ENCODE data around the gene SEMA4B. TPM values are rescaled to one million over a fixed set of nuclear protein-coding genes. Genes with fewer than 3 reads are reported as not detected.

SEMA4B gene
- polyA plus RNA-seq, 1 donor: 57.7 TPM

- no peaks in the 10 kb centered on the region for H3K27me3 ChIP-seq (ENCODE audit: control insufficient read depth, insufficient read depth, low read length)
- peak; percentile 90 to 95 for DNase-seq
- H3K4me1 ChIP-seq (ENCODE audit: control insufficient read depth, insufficient read depth, low read length): peaks cover 38% of the 10 kb centered on the region
- peak overlapping the region; percentile 88 for H3K27ac ChIP-seq (ENCODE audit: low read length)
- H3K4me3 ChIP-seq (ENCODE audit: low read length): peak overlapping the region; percentile 8
- no peaks in the 10 kb centered on the region for H3K9me3 ChIP-seq (ENCODE audit: control insufficient read depth, low read depth, low read length)
- no CpG with 5 or more reads among the region's 7 CpGs for WGBS (ENCODE audit: insufficient coverage, low lambda C conversion rate)
- peaks cover 5% of the 10 kb centered on the region for H3K36me3 ChIP-seq (ENCODE audit: control insufficient read depth, insufficient read depth, low read length)
These were observed 9.2 kb upstream of the SEMA4B start for GRCh38 chr15:90191794-90192509.

- no peak for DNase-seq
- Histone ChIP-seq H3K4me1 (ENCODE audit: control insufficient read depth, insufficient read depth, low read length) (peaks cover 38% of the 10 kb centered on the region), H3K36me3 (ENCODE audit: control insufficient read depth, insufficient read depth, low read length) (peaks cover 5% of the 10 kb centered on the region), H3K27me3 (ENCODE audit: control insufficient read depth, insufficient read depth, low read length) (no peaks in the 10 kb centered on the region), H3K4me3 (ENCODE audit: low read length) (no peak overlapping the region), H3K27ac (ENCODE audit: low read length) (peak overlapping the region; percentile 88), H3K9me3 (ENCODE audit: control insufficient read depth, low read depth, low read length) (no peaks in the 10 kb centered on the region)
- WGBS (ENCODE audit: insufficient coverage, low lambda C conversion rate): no CpG with 5 or more reads among the region's 16 CpGs
These were observed 8.0 kb upstream of the SEMA4B start for GRCh38 chr15:90192961-90193786.

- H3K4me3 ChIP-seq (ENCODE audit: low read length): no peak overlapping the region
- H3K36me3 ChIP-seq (ENCODE audit: control insufficient read depth, insufficient read depth, low read length): peaks cover 5% of the 10 kb centered on the region
- no peaks in the 10 kb centered on the region for H3K27me3 ChIP-seq (ENCODE audit: control insufficient read depth, insufficient read depth, low read length)
- 100% methylated on average over 1 of the region's 2 CpGs for WGBS (ENCODE audit: insufficient coverage, low lambda C conversion rate)
- DNase-seq: no peak
- no peaks in the 10 kb centered on the region for H3K9me3 ChIP-seq (ENCODE audit: control insufficient read depth, low read depth, low read length)
- peaks cover 38% of the 10 kb centered on the region for H3K4me1 ChIP-seq (ENCODE audit: control insufficient read depth, insufficient read depth, low read length)
- H3K27ac ChIP-seq (ENCODE audit: low read length): no peak overlapping the region
These were observed 6.5 kb upstream of the SEMA4B start for GRCh38 chr15:90194655-90195054.

DNA sequence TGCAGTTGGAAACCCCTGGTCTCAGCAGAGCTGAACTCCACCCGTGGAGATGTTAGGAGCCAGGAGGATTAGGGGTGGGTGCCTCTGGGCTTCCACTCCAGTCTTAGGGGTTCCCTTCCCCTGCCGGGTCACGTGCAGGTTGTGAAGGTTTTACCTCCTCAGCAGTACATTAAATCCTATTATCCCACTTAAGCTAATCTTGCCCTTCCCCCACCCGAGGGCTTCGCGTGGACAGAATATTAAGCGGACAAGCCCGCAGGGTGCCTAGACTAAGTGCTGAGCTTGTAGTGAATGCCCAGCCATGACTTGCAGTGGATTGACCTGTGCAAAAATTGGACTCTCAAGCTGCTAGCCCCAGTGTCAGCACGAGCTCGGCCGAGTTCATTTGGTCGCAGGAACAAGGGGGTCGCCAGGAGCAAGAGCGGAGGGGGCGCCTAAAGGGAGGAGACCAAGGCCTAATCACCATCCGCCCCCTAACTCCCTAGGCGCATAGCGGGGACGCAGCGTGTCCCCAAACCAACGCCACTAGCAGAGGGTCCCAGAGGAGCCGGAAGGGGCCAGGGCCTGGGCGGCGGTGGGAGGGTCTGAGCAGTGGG is 498 bp upstream of the SEMA4B start:
- Histone ChIP-seq H3K36me3 (ENCODE audit: control insufficient read depth, insufficient read depth, low read length) (peaks cover 17% of the 10 kb centered on the region), H3K27ac (ENCODE audit: low read length) (peak overlapping the region; percentile 76), H3K4me3 (ENCODE audit: low read length) (peak overlapping the region; percentile 90), H3K9me3 (ENCODE audit: control insufficient read depth, low read depth, low read length) (no peaks in the 10 kb centered on the region), H3K4me1 (ENCODE audit: control insufficient read depth, insufficient read depth, low read length) (peaks cover 15% of the 10 kb centered on the region), H3K27me3 (ENCODE audit: control insufficient read depth, insufficient read depth, low read length) (no peaks in the 10 kb centered on the region)
- DNase-seq: peak in 1 of 2 donors; percentile 37
- no CpG with 5 or more reads among the region's 24 CpGs for WGBS (ENCODE audit: insufficient coverage, low lambda C conversion rate)

DNA sequence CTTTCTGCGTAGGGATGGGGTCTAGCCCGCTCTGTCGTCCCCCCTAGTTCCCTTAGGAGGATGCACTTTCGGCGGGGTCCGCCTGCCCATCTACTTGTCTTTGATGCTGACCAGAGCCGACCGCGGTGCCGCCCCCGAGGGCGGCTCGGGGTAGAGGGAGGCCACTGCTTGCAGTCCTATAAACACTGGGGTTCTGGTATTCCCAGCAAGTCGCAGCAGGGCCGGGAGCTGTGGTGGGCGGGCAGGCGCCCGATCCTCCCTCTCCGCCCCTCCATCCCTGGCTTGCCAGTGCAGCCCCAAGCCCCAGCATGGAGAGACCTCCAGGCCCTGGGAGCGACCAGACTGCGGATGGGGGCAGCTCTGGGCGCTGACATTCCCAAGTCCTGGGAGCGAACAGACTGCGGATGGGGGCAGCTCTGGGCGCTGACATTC is 830 bp downstream of the SEMA4B start:
- Histone ChIP-seq H3K4me3 (ENCODE audit: low read length) (peak overlapping the region; percentile 90), H3K36me3 (ENCODE audit: control insufficient read depth, insufficient read depth, low read length) (peaks cover 30% of the 10 kb centered on the region), H3K27ac (ENCODE audit: low read length) (peak overlapping the region; percentile 67), H3K9me3 (ENCODE audit: control insufficient read depth, low read depth, low read length) (no peaks in the 10 kb centered on the region), H3K27me3 (ENCODE audit: control insufficient read depth, insufficient read depth, low read length) (no peaks in the 10 kb centered on the region), H3K4me1 (ENCODE audit: control insufficient read depth, insufficient read depth, low read length) (peaks cover 15% of the 10 kb centered on the region)
- no CpG with 5 or more reads among the region's 25 CpGs for WGBS (ENCODE audit: insufficient coverage, low lambda C conversion rate)
- peak in 1 of 2 donors; percentile 45 for DNase-seq

- WGBS (ENCODE audit: insufficient coverage, low lambda C conversion rate): no CpG with 5 or more reads among the region's 4 CpGs
- Histone ChIP-seq H3K9me3 (ENCODE audit: control insufficient read depth, low read depth, low read length) (no peaks in the 10 kb centered on the region), H3K27ac (ENCODE audit: low read length) (no peak overlapping the region), H3K4me3 (ENCODE audit: low read length) (peak overlapping the region; percentile 90), H3K27me3 (ENCODE audit: control insufficient read depth, insufficient read depth, low read length) (no peaks in the 10 kb centered on the region), H3K36me3 (ENCODE audit: control insufficient read depth, insufficient read depth, low read length) (peaks cover 36% of the 10 kb centered on the region), H3K4me1 (ENCODE audit: control insufficient read depth, insufficient read depth, low read length) (peaks cover 15% of the 10 kb centered on the region)
- DNase-seq: no peak
These were observed 1.8 kb downstream of the SEMA4B start for GRCh38 chr15:90202929-90203328.

- H3K4me3 ChIP-seq (ENCODE audit: low read length): no peak overlapping the region
These were observed 2.3 kb downstream of the SEMA4B start for GRCh38 chr15:90203473-90203872.

DNA sequence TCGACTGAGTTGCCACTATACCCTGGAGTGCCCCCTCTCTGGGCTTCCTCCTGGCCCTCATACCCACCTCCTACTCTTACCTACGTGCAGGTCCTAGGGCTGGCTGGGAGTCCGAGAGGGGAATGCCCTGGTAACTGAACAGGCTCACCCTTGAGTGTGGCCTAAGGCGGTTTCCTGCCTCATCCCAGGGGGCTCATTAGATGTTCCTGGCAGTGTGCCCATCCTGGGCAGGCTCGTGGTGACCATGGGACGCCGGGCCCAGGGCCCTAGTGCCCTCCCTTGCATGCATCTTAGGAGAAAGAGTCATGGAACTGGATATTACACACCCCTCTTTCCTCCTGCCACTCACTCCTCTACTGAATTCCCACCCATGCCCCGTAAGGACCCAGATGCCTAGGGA is 2.8 kb downstream of the SEMA4B start:
- Histone ChIP-seq H3K36me3 (ENCODE audit: control insufficient read depth, insufficient read depth, low read length) (peaks cover 36% of the 10 kb centered on the region), H3K4me1 (ENCODE audit: control insufficient read depth, insufficient read depth, low read length) (peaks cover 15% of the 10 kb centered on the region), H3K9me3 (ENCODE audit: control insufficient read depth, low read depth, low read length) (no peaks in the 10 kb centered on the region), H3K4me3 (ENCODE audit: low read length) (no peak overlapping the region), H3K27ac (ENCODE audit: low read length) (no peak overlapping the region), H3K27me3 (ENCODE audit: control insufficient read depth, insufficient read depth, low read length) (no peaks in the 10 kb centered on the region)
- no peak for DNase-seq
- WGBS (ENCODE audit: insufficient coverage, low lambda C conversion rate): no CpG with 5 or more reads among the region's 8 CpGs

More at GRCh38 chr15:90203473-90203872, 2.3 kb downstream of the SEMA4B start:
- Histone ChIP-seq H3K27me3 (ENCODE audit: control insufficient read depth, insufficient read depth, low read length) (no peaks in the 10 kb centered on the region), H3K9me3 (ENCODE audit: control insufficient read depth, low read depth, low read length) (no peaks in the 10 kb centered on the region), H3K27ac (ENCODE audit: low read length) (no peak overlapping the region), H3K4me1 (ENCODE audit: control insufficient read depth, insufficient read depth, low read length) (peaks cover 15% of the 10 kb centered on the region), H3K36me3 (ENCODE audit: control insufficient read depth, insufficient read depth, low read length) (peaks cover 36% of the 10 kb centered on the region)
- WGBS (ENCODE audit: insufficient coverage, low lambda C conversion rate): no CpG with 5 or more reads among the region's 7 CpGs
- DNase-seq: no peak

DNA sequence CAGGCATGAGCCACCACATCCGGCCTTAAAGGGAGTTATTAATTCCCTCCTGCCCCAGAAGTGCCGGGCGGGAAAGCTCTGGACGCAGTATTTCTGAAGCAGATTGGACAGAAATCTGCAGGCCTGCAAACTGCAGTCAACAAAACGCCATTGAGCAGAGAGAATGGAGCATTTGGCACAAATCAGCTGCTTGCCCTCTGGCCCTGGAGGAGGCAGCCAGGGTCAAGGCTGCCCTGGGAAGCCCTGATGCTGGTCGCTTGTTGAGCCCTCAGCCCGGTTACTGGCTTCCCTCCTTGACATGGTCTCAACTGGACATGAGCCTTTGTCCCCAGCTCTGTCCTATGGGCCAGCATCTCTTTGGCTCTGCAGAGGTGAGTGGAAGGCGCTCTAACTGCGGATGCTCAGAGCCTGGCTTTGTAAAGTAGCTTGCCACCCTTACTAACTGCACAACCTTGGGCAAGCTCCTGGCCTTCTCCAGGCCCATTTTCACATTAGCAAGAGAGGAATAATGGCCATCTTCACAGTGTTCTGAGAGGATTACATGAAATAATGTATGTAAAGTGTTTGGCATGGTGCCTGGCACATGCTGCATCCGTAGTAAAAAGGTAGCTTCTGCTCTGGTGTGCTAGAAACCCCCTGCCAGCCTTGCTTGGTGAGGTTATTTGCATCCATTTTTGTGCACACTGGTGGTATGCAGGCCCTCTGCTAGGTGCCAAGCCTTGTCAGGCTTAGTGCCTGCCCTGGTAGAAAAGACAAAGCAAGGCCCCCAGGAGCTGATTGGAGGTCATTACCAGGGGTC is 4.1 kb downstream of the SEMA4B start:
- Histone ChIP-seq H3K27ac (ENCODE audit: low read length) (no peak overlapping the region), H3K27me3 (ENCODE audit: control insufficient read depth, insufficient read depth, low read length) (no peaks in the 10 kb centered on the region), H3K9me3 (ENCODE audit: control insufficient read depth, low read depth, low read length) (no peaks in the 10 kb centered on the region), H3K36me3 (ENCODE audit: control insufficient read depth, insufficient read depth, low read length) (peaks cover 45% of the 10 kb centered on the region), H3K4me1 (ENCODE audit: control insufficient read depth, insufficient read depth, low read length) (peaks cover 15% of the 10 kb centered on the region), H3K4me3 (ENCODE audit: low read length) (no peak overlapping the region)
- DNase-seq: no peak
- no CpG with 5 or more reads among the region's 10 CpGs for WGBS (ENCODE audit: insufficient coverage, low lambda C conversion rate)

DNA sequence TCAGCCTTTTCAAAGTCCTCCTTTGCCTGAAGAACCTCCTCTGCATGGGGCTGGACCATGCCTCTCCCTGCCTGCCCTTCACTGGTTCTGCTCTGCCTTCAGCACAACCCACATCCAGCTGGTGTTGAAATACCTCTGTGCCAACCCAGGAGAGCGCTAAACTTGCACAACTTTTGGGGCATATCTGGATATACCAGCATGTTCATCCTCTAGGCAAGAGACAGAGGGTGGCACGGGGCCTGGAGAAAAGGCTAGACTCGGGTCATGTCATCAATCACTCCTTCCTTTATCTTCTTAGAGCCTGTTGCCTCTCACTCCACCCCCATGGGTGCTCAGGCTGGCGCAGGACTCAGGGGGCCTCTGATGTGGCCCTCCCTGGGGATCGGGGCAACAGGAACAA is 4.8 kb downstream of the SEMA4B start:
- H3K4me1 ChIP-seq (ENCODE audit: control insufficient read depth, insufficient read depth, low read length): peaks cover 14% of the 10 kb centered on the region
- DNase-seq: no peak
- no peak overlapping the region for H3K4me3 ChIP-seq (ENCODE audit: low read length)
- H3K36me3 ChIP-seq (ENCODE audit: control insufficient read depth, insufficient read depth, low read length): peaks cover 50% of the 10 kb centered on the region
- H3K27ac ChIP-seq (ENCODE audit: low read length): no peak overlapping the region
- H3K9me3 ChIP-seq (ENCODE audit: control insufficient read depth, low read depth, low read length): no peaks in the 10 kb centered on the region
- WGBS (ENCODE audit: insufficient coverage, low lambda C conversion rate): no CpG with 5 or more reads among the region's 5 CpGs
- no peaks in the 10 kb centered on the region for H3K27me3 ChIP-seq (ENCODE audit: control insufficient read depth, insufficient read depth, low read length)
